Measurements from ENCODE around the gene UXS1. TPM values are rescaled to one million over a fixed set of nuclear protein-coding genes. Genes with fewer than 3 reads are reported as not detected.

UXS1 gene
- total RNA-seq, 1 experiment from 2014 or later, result 46.3 TPM

GRCh38 chr2:106208399-106208798 is 14.3 kb upstream of the UXS1 start:
- Histone ChIP-seq H3K14ac (ENCODE audit: insufficient read depth, low read length) (no peak overlapping the region), H3K23me2 (ENCODE audit: insufficient read length, low read depth, low read length, poor library complexity, severe bottlenecking) (no peaks in the 10 kb centered on the region), H4K20me1 (ENCODE audit: control insufficient read depth, insufficient read depth, insufficient read length) (no peaks in the 10 kb centered on the region), H2AK5ac (ENCODE audit: insufficient read length, low read length) (no peak overlapping the region), H3T11ph (ENCODE audit: low read length) (no peak overlapping the region), H3K4me1 (ENCODE audit: insufficient read depth, low read length) (no peaks in the 10 kb centered on the region; the same call in 1 of the 2 replicates), H3K9ac (ENCODE audit: extremely low read depth, insufficient read length, low read length) (no peak overlapping the region), H3K4ac (ENCODE audit: low read depth, low read length) (no peak overlapping the region), H2BK20ac (ENCODE audit: low read depth, low read length, poor library complexity, severe bottlenecking) (no peak overlapping the region), H3K23ac (ENCODE audit: insufficient read length, low read depth, low read length) (no peak overlapping the region), H3K18ac (ENCODE audit: insufficient read length, low read depth, low read length) (no peak overlapping the region), H4K8ac (replicated peaks; ENCODE audit: insufficient read length, low read depth, low read length) (no peak overlapping the region), H2BK120ac (ENCODE audit: low read depth, low read length, poor library complexity, severe bottlenecking) (no peak overlapping the region), H3K79me2 (ENCODE audit: insufficient read depth, low read length) (no peaks in the 10 kb centered on the region), H2BK5ac (ENCODE audit: insufficient read length, low read length) (no peak overlapping the region), H2BK12ac (ENCODE audit: insufficient read length, low read depth, low read length) (no peak overlapping the region), H2AFZ (ENCODE audit: low read length) (no peak overlapping the region), H4K5ac (ENCODE audit: insufficient read length, low read depth, low read length) (no peak overlapping the region), H3K27ac (ENCODE audit: insufficient read length, low read depth, low read length) (no peak overlapping the region), H4K91ac (ENCODE audit: insufficient read length, low read depth, low read length) (no peak overlapping the region), H3K56ac (ENCODE audit: insufficient read length, low read depth, low read length) (no peak overlapping the region), H2BK15ac (ENCODE audit: low read depth, low read length) (no peak overlapping the region), H3K79me1 (ENCODE audit: insufficient read depth, low read depth, low read length, poor library complexity, severe bottlenecking) (no peaks in the 10 kb centered on the region), H3K27me3 (ENCODE audit: insufficient read depth, low read length) (no peaks in the 10 kb centered on the region), H3K4me2 (ENCODE audit: insufficient read depth, insufficient read length, low read length) (no peak overlapping the region), H3K9me3 (ENCODE audit: control insufficient read depth, low read depth, low read length) (no peaks in the 10 kb centered on the region)
- TF ChIP-seq CTCF (conservative IDR thresholded peaks at IDR 0.05), result no peak
- H3K4me3 Mint-ChIP-seq, result no peak overlapping the region
- no peaks in the 10 kb centered on the region for H3K36me3 Mint-ChIP-seq (ENCODE audit: insufficient read depth in 1 of 3, low read depth in 3 of 3)
- H3K9me3 Mint-ChIP-seq, result peaks cover 0 to 3% of the 10 kb centered on the region in 2 experiments; a peak in 2 of 5 replicates
- no peak for DNase-seq
- no peak overlapping the region for H3K27ac Mint-ChIP-seq
- no CpG with 5 or more reads among the region's 1 CpG for WGBS (ENCODE audit: extremely low coverage, insufficient read length, low lambda C conversion rate)
- H3K4me1 Mint-ChIP-seq, result peaks cover 10 to 17% of the 10 kb centered on the region in 2 experiments
- no peaks in the 10 kb centered on the region; the same call in 1 of the 2 replicates for H3K27me3 Mint-ChIP-seq (ENCODE audit: low read depth)
